ENCODE measurements around the gene MACROD1. TPM values are rescaled to one million over a fixed set of nuclear protein-coding genes. Genes with fewer than 3 reads are reported as not detected.

MACROD1 gene
- total and polyA plus RNA-seq, 9 of the 15 experiments (the other 6 are each of a cell fraction or from before 2014, with no cell fraction given) = 1.1 to 60.0 (median 26.4) TPM

GRCh38 chr11:64144587-64145472 is 21.1 kb downstream of the MACROD1 start:
- Histone ChIP-seq H3K4me1 (replicated peaks in 1 of 2; ENCODE audit: control insufficient read depth in 2 of 2, insufficient read depth in 2 of 2, low read length in 2 of 2) (peaks cover 0 to 58% of the 10 kb centered on the region in 2 experiments; a peak in 4 of 5 replicates), H4K20me1 (replicated peaks; ENCODE audit: control insufficient read depth, insufficient read depth, low read length) (peaks cover 17% of the 10 kb centered on the region), H3K4me2 (ENCODE audit: insufficient read depth, low read length) (no peak overlapping the region), H3K79me2 (ENCODE audit: control insufficient read depth, insufficient read depth, low read length) (peaks cover 2% of the 10 kb centered on the region; the same call in 2 of the 3 replicates), H3K9me3 (replicated peaks; ENCODE audit: control insufficient read depth, insufficient read depth, low read depth, low read length) (no peaks in the 10 kb centered on the region), H3K36me3 (ENCODE audit: control insufficient read depth, insufficient read depth, low read length) (peaks cover 2% of the 10 kb centered on the region; the same call in 1 of the 3 replicates), H3K9ac (ENCODE audit: insufficient read depth in 1 of 2, low read depth in 2 of 2, low read length in 2 of 2) (0 out of 4 replicates have a peak overlapping the region, but pooled peaks of 1 of the 2 experiments have one; percentile 4), H2AFZ (ENCODE audit: low read depth, low read length) (no peak overlapping the region), H3K9me1 (ENCODE audit: control insufficient read depth, insufficient read depth, low read length) (no peaks in the 10 kb centered on the region), H3K4me3 (no peak overlapping the region), H3K27ac (ENCODE audit: extremely low read depth, low read depth, low read length) (peak overlapping the region; percentile 64; the same call in 1 of the 3 replicates), H3K27me3 (ENCODE audit: control insufficient read depth in 2 of 2, insufficient read depth in 2 of 2, low read length in 2 of 2) (no peaks in the 10 kb centered on the region)
- POLR2A ChIA-PET = no interaction called here
- no TSS peak for BruUV-seq (replicated peaks)
- ATAC-seq (no peak), DNase-seq (ENCODE audit: extremely low read depth in 1 of 4, low spot score in 3 of 4) (peak in 1 of 4 experiments; percentile 12), FAIRE-seq (no peak)
- TF ChIP-seq XRCC5 (IDR thresholded peaks at IDR 0.05; ENCODE audit: low read depth, low read length) = no peak
- no peak for TF ChIP-seq ZNF217 (CRISPR knock-in tag; IDR thresholded peaks at IDR 0.05)
- TF ChIP-seq RBM22 (IDR thresholded peaks at IDR 0.05; ENCODE audit: low read depth, low read length, poor library complexity, severe bottlenecking) = no peak
- TF ChIP-seq KDM1A (IDR thresholded peaks at IDR 0.05) = peak in 1 of 2 experiments; percentile 14; a peak in 1 of 4 replicates
- TF ChIP-seq JUN (IDR thresholded peaks at IDR 0.05; ENCODE audit: borderline replicate concordance, low read depth, low read length) = no peak
- no peak for TF ChIP-seq JUN (CRISPR knock-in tag; IDR thresholded peaks at IDR 0.05; ENCODE audit: borderline replicate concordance)
- TF ChIP-seq, protein P1, sequence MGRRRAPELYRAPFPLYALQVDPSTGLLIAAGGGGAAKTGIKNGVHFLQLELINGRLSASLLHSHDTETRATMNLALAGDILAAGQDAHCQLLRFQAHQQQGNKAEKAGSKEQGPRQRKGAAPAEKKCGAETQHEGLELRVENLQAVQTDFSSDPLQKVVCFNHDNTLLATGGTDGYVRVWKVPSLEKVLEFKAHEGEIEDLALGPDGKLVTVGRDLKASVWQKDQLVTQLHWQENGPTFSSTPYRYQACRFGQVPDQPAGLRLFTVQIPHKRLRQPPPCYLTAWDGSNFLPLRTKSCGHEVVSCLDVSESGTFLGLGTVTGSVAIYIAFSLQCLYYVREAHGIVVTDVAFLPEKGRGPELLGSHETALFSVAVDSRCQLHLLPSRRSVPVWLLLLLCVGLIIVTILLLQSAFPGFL (CRISPR knock-in tag; IDR thresholded peaks at IDR 0.05) = no peak
- TF ChIP-seq ZNF146 (CRISPR knock-in tag; IDR thresholded peaks at IDR 0.05; ENCODE audit: unreplicated experiment) = no peak
- TF ChIP-seq PKNOX1 (IDR thresholded peaks at IDR 0.05) = peak; percentile 43; the same call in 1 of the 2 replicates
- no peak for TF ChIP-seq EWSR1 (IDR thresholded peaks at IDR 0.05; ENCODE audit: borderline replicate concordance, low read depth, partially characterized antibody)
- TF ChIP-seq MEIS2 (IDR thresholded peaks at IDR 0.05; ENCODE audit: partially characterized antibody) = peak; percentile 77
- no peak for TF ChIP-seq ATF1 (CRISPR knock-in tag; IDR thresholded peaks at IDR 0.05)
- TF ChIP-seq ATF1 (tag; IDR thresholded peaks at IDR 0.05) = no peak
- intact Hi-C loops (cut with micrococcal nuclease) = loop anchor here (5.0 to 10.0 kb wide), 4 partner anchors 53 to 400 kb away; no protein-coding TSS in a partner anchor
- WGBS (ENCODE audit: insufficient coverage, low coverage, missing lambda C conversion rate) = 74% methylated on average over 38 of the region's 41 CpGs
- CTCF ChIA-PET (ENCODE audit: low intra/inter-chr PET ratio) = interaction anchor here (1.1 kb wide), 1 partner anchor 1109 kb away, joined by 3 read pairs; no protein-coding TSS in a partner anchor
- in situ Hi-C loops (cut with MboI) = loop anchor here (5.0 to 10.0 kb wide), 2 partner anchors 308 to 380 kb away; partner anchors contain the start of genes MARK2 and ZFTA
